ENCODE results near the gene EHBP1. TPM values are rescaled to one million over a fixed set of nuclear protein-coding genes. Genes with fewer than 3 reads are reported as not detected.

The EHBP1 gene
- total and polyA plus RNA-seq, 2 experiments from 2014 or later = 27.2 to 47.9 TPM

GRCh38 chr2:62826953-62827675 lies 121.6 kb downstream of the EHBP1 start:
- ATAC-seq (no peak), DNase-seq (ENCODE audit: low spot score) (peak; percentile 9)
- H3K27me3 ChIP-seq (ENCODE audit: insufficient read depth) = no peaks in the 10 kb centered on the region
- H3K9me2 ChIP-seq (ENCODE audit: insufficient read depth) = no peaks in the 10 kb centered on the region
- no peaks in the 10 kb centered on the region for H3F3A ChIP-seq (replicated peaks; ENCODE audit: low read depth)
- H3K4me2 ChIP-seq = no peak overlapping the region
- H3K27ac ChIP-seq (ENCODE audit: low read depth) = peak overlapping the region; percentile 76
- H2AFZ ChIP-seq = no peak overlapping the region
- TF ChIP-seq CTCF (conservative IDR thresholded peaks at IDR 0.05; ENCODE audit: low read depth in 2 of 2) (no peak), CREB1 (CRISPR knock-in tag; IDR thresholded peaks at IDR 0.05; ENCODE audit: low read depth) (no peak), ETS1 (IDR thresholded peaks at IDR 0.05) (no peak), ZNF114 (CRISPR knock-in tag; IDR thresholded peaks at IDR 0.05) (no peak), EZH2phosphoT487 (IDR thresholded peaks at IDR 0.05; ENCODE audit: unreplicated experiment) (no peak), EZH2 (IDR thresholded peaks at IDR 0.05; ENCODE audit: low read depth, unreplicated experiment) (no peak), ZNF331 (CRISPR knock-in tag; IDR thresholded peaks at IDR 0.05; ENCODE audit: low read depth) (no peak), NANOG (IDR thresholded peaks at IDR 0.05; ENCODE audit: borderline replicate concordance) (no peak), POLR2AphosphoS5 (IDR thresholded peaks at IDR 0.05; ENCODE audit: low read depth) (no peak), STAT1 (IDR thresholded peaks at IDR 0.05; ENCODE audit: unreplicated experiment) (no peak), JUNB (IDR thresholded peaks at IDR 0.05; ENCODE audit: unreplicated experiment) (no peak)
- TF ChIP-seq, protein P1, sequence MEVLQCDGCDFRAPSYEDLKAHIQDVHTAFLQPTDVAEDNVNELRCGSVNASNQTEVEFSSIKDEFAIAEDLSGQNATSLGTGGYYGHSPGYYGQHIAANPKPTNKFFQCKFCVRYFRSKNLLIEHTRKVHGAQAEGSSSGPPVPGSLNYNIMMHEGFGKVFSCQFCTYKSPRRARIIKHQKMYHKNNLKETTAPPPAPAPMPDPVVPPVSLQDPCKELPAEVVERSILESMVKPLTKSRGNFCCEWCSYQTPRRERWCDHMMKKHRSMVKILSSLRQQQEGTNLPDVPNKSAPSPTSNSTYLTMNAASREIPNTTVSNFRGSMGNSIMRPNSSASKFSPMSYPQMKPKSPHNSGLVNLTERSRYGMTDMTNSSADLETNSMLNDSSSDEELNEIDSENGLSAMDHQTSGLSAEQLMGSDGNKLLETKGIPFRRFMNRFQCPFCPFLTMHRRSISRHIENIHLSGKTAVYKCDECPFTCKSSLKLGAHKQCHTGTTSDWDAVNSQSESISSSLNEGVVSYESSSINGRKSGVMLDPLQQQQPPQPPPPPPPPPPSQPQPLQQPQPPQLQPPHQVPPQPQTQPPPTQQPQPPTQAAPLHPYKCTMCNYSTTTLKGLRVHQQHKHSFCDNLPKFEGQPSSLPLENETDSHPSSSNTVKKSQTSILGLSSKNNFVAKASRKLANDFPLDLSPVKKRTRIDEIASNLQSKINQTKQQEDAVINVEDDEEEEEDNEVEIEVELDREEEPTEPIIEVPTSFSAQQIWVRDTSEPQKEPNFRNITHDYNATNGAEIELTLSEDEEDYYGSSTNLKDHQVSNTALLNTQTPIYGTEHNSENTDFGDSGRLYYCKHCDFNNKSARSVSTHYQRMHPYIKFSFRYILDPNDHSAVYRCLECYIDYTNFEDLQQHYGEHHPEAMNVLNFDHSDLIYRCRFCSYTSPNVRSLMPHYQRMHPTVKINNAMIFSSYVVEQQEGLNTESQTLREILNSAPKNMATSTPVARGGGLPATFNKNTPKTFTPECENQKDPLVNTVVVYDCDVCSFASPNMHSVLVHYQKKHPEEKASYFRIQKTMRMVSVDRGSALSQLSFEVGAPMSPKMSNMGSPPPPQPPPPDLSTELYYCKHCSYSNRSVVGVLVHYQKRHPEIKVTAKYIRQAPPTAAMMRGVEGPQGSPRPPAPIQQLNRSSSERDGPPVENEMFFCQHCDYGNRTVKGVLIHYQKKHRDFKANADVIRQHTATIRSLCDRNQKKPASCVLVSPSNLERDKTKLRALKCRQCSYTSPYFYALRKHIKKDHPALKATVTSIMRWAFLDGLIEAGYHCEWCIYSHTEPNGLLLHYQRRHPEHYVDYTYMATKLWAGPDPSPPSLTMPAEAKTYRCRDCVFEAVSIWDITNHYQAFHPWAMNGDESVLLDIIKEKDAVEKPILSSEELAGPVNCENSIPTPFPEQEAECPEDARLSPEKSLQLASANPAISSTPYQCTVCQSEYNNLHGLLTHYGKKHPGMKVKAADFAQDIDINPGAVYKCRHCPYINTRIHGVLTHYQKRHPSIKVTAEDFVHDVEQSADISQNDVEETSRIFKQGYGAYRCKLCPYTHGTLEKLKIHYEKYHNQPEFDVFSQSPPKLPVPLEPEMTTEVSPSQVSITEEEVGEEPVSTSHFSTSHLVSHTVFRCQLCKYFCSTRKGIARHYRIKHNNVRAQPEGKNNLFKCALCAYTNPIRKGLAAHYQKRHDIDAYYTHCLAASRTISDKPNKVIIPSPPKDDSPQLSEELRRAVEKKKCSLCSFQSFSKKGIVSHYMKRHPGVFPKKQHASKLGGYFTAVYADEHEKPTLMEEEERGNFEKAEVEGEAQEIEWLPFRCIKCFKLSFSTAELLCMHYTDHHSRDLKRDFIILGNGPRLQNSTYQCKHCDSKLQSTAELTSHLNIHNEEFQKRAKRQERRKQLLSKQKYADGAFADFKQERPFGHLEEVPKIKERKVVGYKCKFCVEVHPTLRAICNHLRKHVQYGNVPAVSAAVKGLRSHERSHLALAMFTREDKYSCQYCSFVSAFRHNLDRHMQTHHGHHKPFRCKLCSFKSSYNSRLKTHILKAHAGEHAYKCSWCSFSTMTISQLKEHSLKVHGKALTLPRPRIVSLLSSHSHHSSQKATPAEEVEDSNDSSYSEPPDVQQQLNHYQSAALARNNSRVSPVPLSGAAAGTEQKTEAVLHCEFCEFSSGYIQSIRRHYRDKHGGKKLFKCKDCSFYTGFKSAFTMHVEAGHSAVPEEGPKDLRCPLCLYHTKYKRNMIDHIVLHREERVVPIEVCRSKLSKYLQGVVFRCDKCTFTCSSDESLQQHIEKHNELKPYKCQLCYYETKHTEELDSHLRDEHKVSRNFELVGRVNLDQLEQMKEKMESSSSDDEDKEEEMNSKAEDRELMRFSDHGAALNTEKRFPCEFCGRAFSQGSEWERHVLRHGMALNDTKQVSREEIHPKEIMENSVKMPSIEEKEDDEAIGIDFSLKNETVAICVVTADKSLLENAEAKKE (CRISPR knock-in tag; IDR thresholded peaks at IDR 0.05) = no peak
- TF ChIP-seq, protein P2, sequence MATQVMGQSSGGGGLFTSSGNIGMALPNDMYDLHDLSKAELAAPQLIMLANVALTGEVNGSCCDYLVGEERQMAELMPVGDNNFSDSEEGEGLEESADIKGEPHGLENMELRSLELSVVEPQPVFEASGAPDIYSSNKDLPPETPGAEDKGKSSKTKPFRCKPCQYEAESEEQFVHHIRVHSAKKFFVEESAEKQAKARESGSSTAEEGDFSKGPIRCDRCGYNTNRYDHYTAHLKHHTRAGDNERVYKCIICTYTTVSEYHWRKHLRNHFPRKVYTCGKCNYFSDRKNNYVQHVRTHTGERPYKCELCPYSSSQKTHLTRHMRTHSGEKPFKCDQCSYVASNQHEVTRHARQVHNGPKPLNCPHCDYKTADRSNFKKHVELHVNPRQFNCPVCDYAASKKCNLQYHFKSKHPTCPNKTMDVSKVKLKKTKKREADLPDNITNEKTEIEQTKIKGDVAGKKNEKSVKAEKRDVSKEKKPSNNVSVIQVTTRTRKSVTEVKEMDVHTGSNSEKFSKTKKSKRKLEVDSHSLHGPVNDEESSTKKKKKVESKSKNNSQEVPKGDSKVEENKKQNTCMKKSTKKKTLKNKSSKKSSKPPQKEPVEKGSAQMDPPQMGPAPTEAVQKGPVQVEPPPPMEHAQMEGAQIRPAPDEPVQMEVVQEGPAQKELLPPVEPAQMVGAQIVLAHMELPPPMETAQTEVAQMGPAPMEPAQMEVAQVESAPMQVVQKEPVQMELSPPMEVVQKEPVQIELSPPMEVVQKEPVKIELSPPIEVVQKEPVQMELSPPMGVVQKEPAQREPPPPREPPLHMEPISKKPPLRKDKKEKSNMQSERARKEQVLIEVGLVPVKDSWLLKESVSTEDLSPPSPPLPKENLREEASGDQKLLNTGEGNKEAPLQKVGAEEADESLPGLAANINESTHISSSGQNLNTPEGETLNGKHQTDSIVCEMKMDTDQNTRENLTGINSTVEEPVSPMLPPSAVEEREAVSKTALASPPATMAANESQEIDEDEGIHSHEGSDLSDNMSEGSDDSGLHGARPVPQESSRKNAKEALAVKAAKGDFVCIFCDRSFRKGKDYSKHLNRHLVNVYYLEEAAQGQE (IDR thresholded peaks at IDR 0.05; ENCODE audit: unreplicated experiment) = no peak
- H3K79me2 ChIP-seq (replicated peaks; ENCODE audit: insufficient read depth) = no peaks in the 10 kb centered on the region
- Mint-ChIP-seq H3K36me3 (ENCODE audit: low read depth) (peaks cover 48% of the 10 kb centered on the region), H3K27ac (no peak overlapping the region), H3K4me3 (no peak overlapping the region), H3K27me3 (ENCODE audit: insufficient read depth, low read depth, poor library complexity) (no peaks in the 10 kb centered on the region), H3K9me3 (peaks cover 4% of the 10 kb centered on the region; the same call in 1 of the 3 replicates), H3K4me1 (peaks cover 16% of the 10 kb centered on the region; the same call in 2 of the 3 replicates)
- H3K4me3 ChIP-seq = no peak overlapping the region
- peaks cover 12% of the 10 kb centered on the region; the same call in 1 of the 2 replicates for H3K4me1 ChIP-seq (ENCODE audit: insufficient read depth)
- no peaks in the 10 kb centered on the region for H4K20me1 ChIP-seq (replicated peaks; ENCODE audit: insufficient read depth)
- no peaks in the 10 kb centered on the region for H3K36me3 ChIP-seq (ENCODE audit: insufficient read depth)

All from GM23338 (cell line).